HG03280 (cell line): Measurements from ENCODE around the gene DNAJA2.

ENCODE experiments used
- ATAC-seq: cut with Tn5 transposase; IDR thresholded peaks from one replicate; pipeline ENCODE4 v1.9.1; 2021; ENCODE audit warnings: mild to moderate bottlenecking, moderate library complexity; ENCODE audit not compliant: unreplicated experiment

DNAJA2 gene

DNA sequence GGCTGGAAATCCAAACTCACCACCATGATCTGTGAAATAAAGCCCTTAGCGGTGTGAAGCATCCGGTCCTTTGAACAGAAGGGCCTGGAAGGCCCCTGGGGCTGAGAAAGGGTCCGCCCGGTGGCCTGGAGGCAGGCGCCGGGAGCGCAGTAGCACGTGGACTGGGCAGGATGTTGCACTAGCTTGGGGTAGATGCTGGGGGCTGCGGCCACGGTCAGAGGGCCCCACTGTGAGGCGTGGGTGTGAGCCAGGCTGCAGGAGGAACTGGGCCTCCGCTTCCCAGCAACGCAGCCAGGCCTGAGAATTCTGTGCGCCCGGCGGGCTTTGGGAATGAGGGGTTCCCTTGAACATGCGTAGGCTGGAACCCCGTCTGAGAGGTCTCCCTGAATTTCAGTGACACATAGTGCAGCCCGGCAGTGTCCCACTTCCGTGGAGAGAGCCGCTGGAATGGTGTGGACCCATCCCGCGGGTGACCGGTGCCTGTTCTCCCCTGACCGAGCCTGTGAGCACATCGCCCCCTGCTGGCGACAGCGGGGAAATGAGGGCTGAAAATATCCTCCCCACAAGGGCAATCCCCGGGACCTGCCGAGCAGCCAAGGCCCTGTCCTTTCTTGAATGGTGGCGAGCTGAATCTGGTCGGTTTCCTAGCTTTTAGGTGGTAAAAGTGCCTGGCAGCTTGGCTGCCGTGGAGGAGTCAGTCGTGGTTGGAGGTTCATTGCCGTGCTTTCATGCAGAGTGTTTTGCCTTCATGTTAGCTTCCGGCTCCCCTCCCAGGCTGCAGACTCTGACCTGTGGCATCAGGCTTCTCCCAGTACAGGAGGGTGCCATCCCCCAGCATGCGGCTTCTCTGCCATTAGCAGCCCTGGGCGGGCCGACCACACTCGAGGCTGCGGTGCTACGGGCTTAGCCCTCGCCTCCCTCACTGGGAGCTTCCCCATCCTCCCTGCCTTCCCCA lies 43.8 kb downstream of the DNAJA2 start:
- peak; percentile 70 for ATAC-seq

DNA sequence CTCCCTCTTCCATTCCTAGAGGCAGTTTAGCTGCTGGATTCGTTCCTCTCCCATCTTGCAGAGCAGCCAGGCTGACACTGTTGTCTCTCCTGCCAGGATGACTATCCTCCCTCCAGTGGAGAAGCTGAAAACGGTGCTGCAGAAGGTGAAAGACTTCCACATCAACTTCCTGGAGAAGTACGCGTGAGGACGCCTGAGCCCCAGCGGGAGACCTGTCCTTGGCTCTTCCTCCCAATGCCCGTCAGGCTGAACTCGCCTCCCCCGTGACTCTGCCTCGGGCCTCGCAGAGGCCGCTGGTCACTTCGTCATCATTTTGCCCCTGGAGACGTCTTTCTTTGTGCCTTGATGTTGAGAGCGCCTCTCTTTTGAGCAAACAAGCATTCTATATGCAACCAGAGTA lies 44.7 kb downstream of the DNAJA2 start:
- no peak for ATAC-seq

DNA sequence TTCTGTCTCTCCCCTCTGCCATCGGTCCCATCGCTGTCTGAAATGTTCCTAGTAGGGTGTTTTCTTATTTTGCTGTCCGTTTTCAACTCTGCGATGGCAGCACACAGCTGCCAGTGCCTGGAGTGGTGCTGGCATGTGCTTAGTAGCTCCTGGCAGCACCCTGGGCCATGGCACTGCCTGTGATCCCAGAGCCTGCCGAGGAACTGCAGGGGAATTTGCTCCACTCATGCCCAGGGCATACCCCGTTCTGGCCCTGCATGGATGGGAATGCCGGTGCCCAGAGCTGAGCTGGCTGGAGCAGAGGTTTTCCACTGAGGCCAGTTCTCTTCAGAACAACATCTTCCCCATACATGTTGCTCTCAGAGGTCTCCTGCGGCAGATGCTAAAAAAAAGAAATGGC lies 46.2 kb downstream of the DNAJA2 start:
- no peak for ATAC-seq

DNA sequence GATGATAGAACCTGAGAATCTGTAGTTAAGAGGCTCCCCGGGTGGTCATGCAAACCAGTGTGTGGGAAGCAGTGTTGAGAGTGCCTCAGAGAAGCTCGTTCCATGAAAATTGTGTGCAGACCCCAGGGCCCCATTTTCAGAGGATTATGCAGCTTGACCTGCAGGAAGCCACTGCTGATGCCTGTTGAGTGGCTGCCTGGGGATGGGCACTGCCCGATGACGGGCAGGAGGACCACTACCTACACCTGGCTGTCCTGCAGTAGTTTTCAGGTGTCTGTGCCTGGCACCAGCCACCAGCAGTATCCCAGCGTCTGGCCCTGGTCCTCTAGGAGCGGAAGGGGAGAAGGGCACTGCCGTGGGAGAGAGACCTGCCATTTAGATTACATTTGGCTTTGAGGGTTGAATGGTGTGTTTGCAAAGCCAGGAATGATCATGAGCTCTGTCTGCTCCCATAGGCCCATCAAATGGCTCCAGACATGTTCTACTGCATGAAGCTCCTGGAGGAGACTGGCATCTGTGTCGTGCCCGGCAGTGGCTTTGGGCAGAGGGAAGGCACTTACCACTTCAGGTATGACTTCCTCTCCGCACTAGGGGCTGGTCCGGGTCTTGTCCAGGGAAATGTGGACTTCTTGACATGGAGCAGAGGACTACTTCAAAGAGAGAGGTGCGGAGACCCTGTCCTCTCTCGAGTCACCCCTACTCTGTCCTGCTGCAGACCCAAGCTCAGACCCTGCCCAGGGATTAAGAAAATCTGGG lies 46.8 kb downstream of the DNAJA2 start:
- no peak for ATAC-seq

DNA sequence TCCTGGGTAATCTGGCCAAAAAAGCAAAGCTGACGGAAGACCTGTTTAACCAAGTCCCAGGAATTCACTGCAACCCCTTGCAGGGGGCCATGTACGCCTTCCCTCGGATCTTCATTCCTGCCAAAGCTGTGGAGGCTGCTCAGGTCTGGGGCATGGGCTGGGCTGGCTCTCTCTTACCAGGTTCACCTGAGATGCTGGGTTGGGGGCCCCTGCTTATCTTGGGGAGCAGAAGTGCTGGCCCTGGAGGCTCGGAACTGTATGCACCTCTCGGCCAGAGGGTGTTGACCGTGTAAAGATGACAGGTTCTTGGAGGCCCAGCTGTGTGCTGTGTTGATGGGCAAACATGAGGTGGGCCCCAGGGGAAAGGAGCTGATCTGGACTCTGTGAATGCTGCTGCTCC lies 49.1 kb downstream of the DNAJA2 start:
- ATAC-seq = no peak

DNA sequence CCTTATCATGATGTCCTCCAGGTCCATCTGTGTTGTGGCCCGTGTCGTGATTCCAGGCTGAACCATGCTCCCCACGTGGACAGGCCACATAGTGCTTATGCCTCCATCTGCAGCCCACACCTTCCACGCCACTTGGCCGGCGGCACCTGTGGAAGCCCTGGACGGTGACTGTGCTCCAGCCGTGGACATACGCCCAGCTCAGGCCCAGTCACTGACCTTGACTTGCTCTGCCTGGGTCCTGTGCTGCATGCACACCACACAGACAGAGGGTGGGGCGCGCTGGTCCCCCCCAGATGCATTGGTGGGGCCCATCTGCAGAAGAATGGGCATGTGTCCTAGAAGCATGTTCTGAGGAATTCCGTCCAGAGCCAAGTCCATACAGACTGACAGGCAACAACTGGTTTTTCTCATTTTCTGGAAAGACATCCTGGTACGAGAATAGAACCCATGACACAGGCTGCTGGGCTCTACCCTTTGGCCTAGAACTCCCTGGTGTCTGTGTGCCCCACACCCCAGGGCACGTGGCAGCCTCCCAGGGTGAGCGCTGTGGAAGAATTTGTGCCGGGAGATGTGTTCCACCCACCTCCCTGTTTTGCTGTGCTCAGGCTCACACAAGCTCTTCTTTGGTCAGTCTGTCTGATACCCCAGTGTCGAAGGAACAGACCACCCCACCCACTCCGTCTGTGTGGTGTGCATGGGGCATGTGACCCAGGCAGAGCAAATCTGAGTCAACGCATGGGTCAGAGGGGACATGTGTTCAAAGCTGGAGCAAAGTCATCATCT lies 49.8 kb downstream of the DNAJA2 start:
- no peak for ATAC-seq

DNA sequence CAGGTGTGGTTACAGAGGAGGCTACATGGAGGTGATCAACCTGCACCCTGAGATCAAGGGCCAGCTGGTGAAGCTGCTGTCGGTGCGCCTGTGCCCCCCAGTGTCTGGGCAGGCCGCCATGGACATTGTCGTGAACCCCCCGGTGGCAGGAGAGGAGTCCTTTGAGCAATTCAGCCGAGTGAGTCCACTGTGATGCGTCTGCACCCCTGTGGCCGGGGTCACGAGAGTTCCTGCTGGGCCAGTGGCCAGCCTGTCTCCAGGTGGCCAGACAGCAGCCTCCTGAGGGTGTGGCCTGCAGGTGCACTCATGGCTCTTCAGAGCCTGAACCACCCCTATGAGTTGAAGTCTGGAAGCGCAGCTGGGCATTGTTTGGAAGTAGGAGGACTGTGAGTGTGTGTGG lies 51.2 kb downstream of the DNAJA2 start:
- ATAC-seq = no peak

DNA sequence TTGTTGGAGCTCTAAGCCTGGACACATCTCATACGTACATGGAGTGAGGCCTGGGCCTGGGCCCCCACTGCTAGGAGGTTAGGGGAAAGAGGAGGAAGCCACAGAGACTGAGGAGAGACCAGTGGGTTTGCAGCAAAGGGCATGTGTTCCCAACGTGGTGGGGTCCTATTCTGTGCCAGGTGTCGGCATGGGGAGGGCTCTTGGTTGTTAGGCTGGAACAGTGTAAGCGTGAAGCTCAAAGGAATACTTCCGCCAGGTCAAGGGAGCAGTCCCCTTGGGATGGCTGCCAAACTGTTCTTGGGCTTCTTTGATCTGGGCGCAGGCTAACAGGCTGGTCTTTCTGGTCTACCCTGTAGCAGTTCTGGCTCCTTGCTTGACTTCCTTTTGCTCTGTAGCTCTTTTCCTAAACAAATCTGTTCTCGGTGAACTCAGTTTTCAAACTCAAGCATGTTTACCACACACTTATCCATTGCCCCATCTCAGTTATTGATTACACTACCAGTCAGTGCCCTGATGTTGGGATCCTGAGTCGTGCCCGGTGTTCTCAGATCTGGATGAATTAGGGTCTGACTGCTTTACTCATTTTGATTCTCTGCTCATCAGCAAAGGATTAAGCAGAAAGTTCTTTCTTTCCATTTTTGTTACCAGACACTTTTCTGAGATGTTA lies 52.9 kb downstream of the DNAJA2 start:
- ATAC-seq = no peak

DNA sequence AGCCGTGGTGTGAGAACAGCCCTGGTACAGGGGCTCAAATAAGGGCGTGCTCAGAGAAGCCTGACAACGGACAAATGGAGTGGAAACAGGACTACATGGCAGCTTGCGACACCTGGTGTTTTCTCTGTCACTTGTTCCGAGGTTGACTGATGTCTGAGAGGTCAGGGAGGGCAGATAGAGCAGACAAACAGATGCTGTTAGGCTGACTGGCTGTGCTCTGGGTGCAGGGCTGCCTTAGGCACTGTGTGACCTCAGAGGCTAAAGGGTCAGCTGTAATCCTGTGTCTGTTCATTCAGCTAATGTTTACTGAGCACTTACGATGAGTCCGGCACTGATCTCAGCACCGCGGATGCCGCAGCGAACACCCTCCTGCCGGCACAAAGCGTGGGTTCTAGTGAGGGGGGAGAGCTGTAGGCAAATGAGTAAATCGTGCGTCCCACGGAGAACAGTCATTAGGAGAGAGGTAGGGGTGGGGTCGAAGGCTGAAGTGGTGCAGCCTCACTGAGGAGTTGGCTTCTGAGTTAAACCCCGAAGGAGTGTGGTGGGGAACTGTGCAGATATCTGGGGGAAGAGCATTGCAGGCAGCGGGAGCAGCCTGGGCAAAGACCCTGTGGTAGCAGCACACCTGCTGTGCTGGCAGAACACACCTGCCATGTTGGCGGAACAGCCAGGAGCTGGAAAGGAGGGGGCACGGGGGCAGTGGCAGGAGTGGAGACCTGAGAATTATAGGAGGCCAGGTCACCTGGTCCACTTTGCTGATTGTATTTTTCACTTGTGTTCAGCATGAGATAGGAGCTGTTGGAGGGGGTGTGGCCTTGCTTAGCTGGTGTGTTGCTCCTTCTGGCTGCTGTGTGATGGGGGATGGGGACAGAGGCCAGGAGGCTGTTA lies 54.3 kb downstream of the DNAJA2 start:
- ATAC-seq = peak; percentile 90

DNA sequence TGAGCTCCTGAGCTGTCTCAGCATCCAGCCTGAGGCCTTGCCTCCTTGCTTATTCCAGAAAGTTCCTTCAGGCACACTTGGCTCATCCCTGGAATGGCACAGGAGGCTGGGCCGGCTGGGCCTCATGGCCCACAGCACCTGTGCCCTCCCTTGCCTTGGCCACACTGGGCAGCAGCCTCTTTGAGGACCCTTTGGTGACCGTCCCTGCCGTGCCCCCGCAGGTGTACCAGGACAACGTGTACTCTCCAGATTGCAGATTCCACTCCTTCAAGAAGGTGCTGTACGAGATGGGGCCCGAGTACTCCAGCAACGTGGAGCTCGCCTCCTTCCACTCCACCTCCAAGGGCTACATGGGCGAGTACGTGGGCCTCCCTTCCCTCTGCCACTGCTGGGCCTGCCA lies 55.1 kb downstream of the DNAJA2 start:
- no peak for ATAC-seq

DNA sequence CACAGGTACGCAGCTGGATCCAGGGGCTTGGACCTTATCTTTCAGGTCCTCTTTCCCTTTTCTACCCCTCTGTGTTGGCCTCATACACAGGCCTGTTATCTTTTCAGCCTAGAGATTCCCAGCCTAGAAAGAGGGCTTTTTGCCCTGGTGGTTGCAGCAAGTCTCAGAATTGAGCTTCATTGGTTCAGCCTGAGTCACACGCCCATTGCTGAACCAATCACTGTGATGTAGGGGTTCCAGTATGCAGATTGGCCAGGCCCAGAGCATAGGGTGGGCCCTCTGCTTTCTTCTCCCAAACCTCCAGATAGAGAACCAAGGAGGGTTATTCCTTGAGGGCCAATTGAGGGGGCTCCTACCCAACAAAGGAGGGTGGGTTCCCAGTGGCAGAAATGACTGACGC lies 56.5 kb downstream of the DNAJA2 start:
- ATAC-seq = no peak

DNA sequence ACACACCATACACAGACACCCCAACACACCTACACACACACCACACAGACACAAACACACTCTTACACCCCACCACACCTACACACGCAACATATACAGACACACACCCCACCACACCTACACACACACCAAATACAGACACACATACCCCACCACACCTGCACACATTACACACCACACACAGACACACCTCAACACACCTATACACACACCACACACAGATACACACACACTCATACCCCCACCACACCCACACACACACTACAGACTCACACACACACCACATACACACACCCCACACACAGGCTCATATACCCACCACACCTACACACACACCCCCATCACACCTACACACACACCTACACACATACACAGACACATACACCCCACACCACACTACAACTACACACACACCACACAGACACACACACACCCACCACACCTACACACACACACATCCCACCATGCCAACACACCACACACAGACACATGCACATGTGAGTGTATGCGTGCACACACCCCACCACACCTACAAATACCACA lies 57.9 kb downstream of the DNAJA2 start:
- ATAC-seq = no peak

DNA sequence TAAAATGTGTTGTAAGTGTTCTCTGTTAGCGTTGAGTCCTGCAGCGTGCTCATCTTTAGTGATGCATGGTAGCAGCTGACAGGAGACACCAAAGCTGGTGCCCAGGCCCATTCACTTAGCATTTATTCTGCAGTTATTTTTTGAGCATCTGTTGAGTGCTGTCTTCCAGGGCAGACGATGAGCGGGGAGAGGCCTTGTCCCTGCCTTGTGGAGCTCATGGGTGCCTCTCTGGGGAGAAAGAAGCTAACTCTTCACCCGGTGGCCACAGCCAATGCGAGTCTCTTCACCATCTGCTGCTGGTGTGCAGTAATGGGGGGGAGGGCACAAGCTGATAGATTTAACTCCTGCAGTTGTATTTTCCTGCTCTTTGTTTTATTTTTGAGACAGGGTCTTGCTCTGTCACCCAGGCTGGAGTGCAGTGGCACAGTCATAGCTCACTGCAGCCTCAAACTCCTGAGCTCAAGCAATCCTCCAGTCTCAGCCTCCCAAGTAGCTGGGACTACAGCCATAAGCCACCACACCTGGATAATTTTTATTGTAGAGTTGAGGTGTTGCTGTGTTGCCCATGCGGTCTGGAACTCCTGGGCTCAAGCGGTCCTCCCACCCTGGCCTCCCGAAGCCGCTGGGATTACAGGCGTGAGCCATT lies 58.8 kb downstream of the DNAJA2 start:
- ATAC-seq = no peak

DNA sequence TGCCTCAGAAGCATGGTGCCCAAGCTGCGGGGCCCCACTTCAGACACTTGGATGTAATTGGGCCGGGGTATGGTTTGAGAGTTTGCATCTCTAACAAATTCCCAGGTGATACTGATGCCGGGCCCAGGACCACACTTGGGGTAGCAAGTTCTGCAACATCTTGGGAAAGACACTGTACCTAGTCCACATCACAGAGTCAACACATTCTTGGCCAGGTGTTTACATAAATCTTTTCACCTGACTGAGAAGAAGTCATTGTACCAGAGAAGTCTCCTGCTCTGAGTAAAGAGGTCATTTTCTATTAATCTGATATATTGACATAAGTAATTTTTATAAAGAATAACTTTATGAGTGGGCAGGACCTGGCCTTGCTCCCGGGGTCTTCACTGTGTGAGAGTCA lies 61.8 kb downstream of the DNAJA2 start:
- ATAC-seq = no peak

DNA sequence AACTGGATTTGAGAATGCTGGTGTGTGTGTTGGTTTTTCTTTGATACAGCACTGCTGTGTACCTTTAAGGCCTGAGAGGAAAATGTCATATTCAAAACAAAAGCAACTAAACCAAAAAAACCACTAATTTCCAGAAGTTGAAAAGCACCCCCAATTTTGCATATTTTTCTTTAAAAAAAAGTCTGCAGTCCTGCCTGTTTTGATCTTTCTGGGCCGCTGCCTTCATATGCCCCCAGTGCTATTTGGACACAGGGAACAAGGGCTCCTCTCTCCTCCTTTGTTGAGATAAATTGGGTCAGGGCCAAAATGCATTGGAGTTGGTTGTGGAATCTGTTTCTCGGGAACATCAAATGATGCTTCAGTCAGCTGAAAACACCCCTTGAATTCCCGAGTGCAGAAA lies 62.4 kb downstream of the DNAJA2 start:
- ATAC-seq = peak; percentile 72

DNA sequence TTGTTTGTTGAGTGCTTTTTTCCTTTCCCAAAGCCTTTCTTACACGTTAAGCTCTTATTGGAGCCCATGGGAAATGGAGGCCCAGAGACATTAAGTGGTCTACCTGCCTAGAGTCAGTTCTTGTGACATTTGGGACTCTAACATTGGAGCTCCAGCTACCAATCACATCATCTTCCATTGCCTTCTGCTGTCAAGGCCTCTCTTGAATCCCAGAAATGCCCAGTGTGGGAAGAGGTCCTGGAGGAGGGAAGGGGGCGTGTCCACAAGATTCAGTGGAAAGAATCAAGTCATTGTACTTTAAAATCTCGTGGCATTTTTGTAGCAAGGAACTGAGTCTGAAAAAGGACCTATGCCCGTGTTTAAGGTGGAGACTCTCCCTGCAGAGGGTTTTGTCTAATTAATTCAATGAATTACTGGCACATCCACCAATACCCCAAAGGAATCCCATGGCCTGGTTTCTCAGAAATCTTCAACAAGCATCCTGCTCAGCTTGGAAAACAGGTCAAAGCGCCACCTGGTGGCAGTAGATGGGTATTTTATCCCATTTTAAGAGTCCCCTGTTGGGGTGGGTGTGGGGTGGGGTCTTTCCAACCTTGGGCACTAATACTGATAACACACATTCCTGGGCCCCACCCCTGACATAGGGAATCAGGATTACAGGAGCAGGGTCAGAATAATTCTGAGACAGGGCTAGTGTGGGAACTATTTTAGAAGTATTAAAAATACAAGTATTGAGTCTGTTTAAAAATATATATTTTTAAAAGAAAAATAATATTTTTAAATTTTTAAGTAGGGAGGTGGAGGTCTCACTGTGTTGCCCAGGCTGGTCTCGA lies 64.7 kb downstream of the DNAJA2 start:
- no peak for ATAC-seq

DNA sequence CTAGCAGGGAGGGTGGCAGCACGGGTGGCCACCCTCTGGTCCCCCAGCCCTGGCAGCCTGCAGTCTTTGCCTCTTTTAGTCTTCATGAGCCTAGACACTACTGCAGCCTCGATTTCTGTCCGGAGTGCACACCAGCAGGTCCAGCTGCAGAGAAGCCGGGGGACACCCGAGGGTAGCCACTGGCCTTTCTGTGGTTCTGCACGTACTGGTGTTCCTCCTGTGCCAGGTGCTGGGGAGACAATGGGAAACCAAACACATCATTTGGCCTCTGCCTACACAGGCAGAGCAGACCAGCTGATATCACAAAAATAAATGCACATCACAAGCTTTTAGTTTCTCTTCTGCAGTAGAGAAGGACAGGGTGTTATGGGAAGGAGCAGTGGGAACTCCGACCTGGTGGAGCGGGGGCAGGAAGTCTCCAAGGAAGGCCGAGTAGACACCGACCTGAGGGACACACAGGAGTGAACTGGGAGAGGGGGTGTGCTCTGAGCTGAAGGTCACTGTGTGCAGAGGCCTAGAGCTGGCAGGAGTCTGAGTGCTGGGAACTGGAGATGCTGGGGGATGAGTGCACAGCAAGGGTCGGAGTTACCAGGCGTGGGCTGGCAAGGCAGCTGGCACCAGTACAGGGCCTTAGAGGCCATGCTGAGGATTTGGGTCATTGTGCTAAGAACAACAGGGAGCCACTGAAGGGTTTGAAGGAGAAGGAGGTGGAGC lies 66.3 kb downstream of the DNAJA2 start:
- no peak for ATAC-seq
